Measurements from ENCODE around the gene ZNF385D.

The ZNF385D gene

GRCh38 chr3:21673393-21673792 lies 77.6 kb downstream of the ZNF385D start:
- no peak for DNase-seq (ENCODE audit: low read depth in 2 of 3, low spot score in 2 of 3)

DNA sequence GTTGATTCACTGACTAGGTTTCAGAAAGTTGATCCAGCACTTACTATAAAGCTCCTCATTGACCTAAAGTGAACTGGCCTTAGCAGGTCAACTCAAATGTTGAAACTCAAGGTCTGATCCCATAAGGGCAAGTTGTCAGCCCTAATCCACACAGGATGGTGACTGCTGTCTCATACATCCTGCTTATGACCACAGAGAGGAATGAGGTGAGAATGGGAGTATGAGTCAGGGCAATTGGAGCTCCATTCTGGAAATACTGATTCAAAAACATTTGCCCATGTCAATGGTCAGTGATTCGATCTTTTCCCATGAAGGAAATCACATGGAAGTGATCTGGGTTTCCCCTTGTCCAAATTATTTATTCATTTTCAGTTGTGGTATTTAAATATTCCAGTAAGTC lies 78.7 kb downstream of the ZNF385D start:
- no peak for DNase-seq (ENCODE audit: low read depth in 2 of 3, low spot score in 2 of 3)

- DNase-seq (ENCODE audit: low read depth in 2 of 3, low spot score in 2 of 3): no peak
Measured at GRCh38 chr3:21670386-21670785, 80.6 kb downstream of the ZNF385D start.

DNA sequence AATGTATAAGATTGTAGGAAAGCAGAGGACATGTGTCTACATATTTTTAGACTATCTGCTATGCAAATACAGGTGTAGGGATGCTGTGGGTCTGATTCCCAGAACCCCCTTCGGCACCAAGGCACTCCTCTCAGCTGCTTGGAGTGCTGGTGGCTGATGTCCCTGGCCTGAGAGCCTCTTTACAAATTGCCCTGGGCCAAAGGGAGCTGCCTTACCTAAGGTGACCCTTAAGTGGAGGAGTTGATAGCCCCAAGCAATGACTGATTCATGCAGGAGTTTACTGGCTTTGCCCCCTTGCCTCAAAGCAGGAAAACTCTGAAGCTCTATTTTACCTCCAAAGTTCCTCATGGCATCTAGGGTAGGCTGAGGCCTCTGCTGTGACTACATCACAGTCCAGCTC lies 83.0 kb downstream of the ZNF385D start:
- no peak for DNase-seq (ENCODE audit: low read depth in 2 of 3, low spot score in 2 of 3)

GRCh38 chr3:21665444-21666100 lies 85.4 kb downstream of the ZNF385D start:
- no peak for DNase-seq (ENCODE audit: low read depth in 2 of 3, low spot score in 2 of 3)

DNA sequence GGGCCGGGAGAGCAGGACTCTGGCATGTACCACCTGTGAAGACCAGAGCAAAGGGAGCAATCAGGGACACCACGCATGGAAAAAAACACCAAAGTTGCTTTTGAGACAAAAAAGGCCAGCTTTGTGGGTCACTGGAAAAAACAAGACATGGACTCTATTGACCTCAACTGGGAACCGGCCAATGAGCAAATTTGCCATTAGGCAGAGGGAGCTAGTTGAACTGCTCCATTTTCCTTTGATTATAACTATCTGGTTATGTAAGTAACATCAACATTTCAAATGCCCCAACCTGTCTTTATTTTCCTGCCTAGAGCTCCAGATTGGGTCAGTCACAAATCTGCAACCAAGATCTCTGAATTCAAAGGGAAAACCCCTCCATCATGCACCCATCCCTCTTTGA lies 86.0 kb downstream of the ZNF385D start:
- no peak for DNase-seq (ENCODE audit: low read depth in 2 of 3, low spot score in 2 of 3)

DNA sequence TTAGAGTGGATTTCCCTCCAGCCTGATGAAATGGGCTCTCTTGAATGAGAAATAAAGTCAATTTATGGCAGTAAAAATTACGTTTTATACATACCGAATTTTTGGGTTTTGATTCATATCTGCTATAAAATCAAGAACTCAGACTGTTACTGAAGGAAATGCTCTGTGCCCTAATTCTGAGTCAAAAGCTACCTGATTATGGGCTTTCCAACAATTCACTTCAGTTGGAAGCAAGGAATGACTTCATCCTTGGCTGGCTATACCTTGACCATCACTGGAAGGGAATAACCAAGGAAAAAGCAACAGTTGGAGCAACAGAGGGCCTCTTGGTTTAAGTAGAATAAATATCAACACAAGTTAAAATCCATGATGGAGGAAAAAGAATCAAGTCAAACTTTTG lies 88.6 kb downstream of the ZNF385D start:
- DNase-seq (ENCODE audit: low read depth in 2 of 3, low spot score in 2 of 3): no peak

- DNase-seq (ENCODE audit: low read depth in 2 of 3, low spot score in 2 of 3): no peak
Measured at GRCh38 chr3:21654662-21655061, 96.3 kb downstream of the ZNF385D start.

- no peak for DNase-seq (ENCODE audit: low read depth in 2 of 3, low spot score in 2 of 3)
Measured at GRCh38 chr3:21654241-21654640, 96.8 kb downstream of the ZNF385D start.

- DNase-seq (ENCODE audit: low read depth in 2 of 3, low spot score in 2 of 3): no peak
Measured at GRCh38 chr3:21649519-21649918, 101.5 kb downstream of the ZNF385D start.

DNA sequence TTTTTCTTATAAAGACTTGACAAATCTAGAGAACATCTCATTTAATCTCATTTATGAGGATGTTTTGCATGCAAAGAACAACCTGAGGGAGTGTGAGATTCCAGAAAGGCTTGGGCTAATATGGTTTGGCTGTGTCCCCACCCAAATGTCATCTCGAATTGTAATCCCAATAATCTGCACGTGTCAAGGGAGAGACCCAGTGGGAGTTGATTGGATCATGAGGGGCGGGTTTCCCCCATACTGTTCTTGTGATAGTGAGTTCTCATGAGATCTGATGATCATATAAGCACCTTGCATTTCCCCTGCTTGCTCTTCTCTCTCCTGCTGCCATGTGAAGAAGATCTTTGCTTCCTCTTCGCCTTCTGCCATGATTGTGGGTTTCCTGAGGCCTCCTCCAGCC lies 103.0 kb downstream of the ZNF385D start:
- no peak for DNase-seq (ENCODE audit: low read depth in 2 of 3, low spot score in 2 of 3)

DNA sequence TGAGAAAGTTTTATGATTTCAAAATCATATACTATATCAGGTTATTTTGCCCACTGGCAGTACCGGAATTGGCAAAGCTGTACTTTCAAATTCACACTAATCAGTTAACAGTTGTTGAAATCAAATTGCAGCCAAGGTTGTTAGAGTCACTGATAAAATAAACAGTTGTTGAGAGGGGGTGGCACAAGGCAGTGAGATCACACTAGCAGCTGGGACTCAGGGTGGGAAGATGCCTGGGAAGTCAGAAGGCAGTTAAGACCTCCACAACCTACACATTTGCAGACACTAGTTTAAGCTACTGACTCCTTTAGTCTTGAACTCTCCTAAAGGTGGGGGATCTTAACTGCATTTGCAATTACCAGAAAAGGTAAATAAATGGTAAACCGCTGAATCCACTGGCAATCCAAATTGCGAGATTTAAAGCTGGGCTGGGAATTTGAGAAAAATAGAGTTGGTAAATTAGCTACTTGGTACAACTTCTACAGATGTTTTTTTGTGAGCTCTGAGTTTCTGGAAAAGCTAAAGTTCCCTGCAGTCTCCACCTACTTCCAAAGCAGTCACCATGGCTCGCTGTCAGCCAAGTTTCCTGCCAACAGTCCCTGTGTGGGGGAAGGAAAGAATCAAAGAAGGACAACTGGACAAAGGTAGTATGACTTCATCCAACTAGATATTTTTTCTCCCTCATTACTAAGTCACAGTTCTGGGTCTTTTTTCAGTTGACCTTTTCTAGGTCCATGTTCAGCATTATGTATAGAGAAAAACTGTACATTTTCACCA lies 105.7 kb downstream of the ZNF385D start:
- no peak for DNase-seq (ENCODE audit: low read depth in 2 of 3, low spot score in 2 of 3)

DNA sequence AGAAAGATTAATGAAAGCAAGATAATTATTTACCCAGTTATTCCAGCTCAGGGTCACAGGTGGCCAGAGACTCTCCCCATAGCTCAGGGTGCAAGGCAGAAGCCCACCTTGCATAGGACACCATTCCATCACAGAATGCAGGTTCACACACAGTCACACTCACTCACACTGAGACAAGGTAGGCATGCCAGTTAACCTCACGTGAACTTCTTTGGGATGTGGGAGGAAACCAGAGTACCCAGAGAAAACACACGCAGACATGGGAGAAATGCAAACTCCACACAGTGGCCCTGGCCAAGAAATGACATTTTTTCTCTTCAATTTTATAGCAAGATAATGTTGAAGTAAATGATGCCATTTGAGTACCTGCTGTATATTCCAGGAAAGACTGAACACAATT lies 106.7 kb downstream of the ZNF385D start:
- DNase-seq (ENCODE audit: low read depth in 2 of 3, low spot score in 2 of 3): no peak

DNA sequence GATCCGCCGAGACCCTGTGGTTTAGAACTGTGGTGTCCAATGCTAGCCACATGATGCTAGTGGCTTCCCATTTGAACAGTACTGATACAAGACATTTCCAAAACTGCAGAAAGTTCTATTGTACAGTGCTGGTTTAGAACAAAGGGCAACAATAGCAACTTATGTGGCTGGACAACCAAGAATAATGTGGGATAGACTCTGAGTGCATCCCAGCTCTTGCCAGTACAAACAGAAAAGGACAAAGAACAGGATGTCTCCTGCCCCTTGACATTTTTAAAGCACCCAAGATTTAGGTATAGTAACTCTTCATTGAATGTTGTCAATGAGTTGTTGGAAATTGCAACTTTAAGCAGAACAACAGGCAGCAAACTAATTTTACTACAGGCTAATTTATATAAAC lies 107.3 kb downstream of the ZNF385D start:
- DNase-seq (ENCODE audit: low read depth in 2 of 3, low spot score in 2 of 3): no peak

DNA sequence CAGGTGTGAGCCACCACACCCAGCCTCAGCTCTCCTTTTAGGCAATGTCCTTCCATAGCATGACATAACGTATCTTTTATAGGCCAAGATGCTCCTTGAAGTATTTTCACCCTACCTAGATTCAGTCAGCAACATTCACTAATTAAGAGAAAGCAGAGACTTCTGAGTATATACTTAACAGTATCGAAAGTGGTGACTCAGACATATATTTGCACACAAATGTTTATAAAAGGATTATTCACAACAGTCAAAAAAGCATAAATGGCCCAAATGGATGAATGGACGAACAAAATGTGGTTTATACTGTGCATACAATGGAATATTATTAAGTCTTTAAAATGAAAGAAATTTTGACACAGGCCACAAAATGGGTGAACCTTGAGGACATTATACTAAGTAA lies 108.6 kb downstream of the ZNF385D start:
- no peak for DNase-seq (ENCODE audit: low read depth in 2 of 3, low spot score in 2 of 3)

- no peak for DNase-seq (ENCODE audit: low read depth in 2 of 3, low spot score in 2 of 3)
Measured at GRCh38 chr3:21641959-21642358, 109.1 kb downstream of the ZNF385D start.

DNA sequence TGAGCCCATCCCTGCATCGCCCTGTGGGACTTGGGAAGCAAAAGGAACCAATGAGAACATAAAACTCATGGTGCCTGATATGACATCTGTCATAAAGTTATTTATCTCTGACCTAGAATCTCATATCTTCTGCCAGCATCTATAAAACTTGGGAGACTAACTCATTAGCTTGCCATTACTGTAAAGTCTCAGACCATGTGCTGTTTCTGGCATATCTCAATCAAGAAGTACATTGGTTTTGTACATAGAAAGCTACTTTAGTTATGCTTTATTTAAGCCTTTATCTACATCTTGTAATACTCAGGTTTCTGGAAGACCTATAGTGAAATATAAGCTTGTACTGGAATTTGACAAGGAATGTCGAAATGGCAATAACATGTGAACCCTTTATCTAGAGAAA lies 112.5 kb downstream of the ZNF385D start:
- DNase-seq (ENCODE audit: low read depth in 2 of 3, low spot score in 2 of 3): no peak

DNA sequence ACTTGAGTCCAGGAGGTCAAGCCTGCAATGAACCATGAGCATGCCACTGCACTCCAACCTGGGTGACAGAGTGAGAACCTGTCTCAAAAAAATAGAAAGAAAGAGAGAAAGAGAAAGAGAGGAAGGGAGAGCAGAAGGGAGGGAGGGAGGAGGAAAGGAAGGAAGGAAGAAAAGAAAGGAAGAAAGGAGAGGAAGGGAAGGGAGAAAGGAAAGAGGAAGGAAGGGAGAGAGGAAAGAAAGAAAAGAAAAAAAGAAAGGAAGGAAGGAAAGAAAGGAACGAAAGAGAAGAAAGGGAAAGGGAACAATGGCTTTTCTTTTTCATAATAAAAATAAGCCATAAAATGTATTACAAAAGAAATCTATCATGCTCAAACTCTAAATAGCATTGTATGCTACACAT lies 116.9 kb downstream of the ZNF385D start:
- DNase-seq (ENCODE audit: low read depth in 2 of 3, low spot score in 2 of 3): no peak

DNA sequence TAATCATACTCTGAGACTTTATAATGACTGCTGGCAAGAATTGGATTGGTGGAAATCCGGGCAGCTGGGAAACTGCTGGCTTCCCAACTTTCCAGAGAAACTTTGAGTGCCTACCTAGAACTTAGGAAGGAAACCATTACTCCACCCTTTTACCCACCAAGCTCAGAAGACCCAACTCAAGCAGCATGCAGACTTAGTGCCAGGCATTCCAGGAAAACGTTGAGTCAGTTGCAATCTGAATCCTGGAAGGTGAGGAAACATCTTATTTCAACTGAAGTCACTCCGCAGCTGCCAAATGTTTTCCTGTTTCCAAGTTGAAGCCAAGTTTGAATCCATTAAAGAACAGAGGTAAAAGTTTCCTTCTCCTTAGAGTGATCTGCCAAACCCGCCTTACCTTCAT lies 126.5 kb downstream of the ZNF385D start:
- no peak for DNase-seq (ENCODE audit: low read depth in 2 of 3, low spot score in 2 of 3)

DNA sequence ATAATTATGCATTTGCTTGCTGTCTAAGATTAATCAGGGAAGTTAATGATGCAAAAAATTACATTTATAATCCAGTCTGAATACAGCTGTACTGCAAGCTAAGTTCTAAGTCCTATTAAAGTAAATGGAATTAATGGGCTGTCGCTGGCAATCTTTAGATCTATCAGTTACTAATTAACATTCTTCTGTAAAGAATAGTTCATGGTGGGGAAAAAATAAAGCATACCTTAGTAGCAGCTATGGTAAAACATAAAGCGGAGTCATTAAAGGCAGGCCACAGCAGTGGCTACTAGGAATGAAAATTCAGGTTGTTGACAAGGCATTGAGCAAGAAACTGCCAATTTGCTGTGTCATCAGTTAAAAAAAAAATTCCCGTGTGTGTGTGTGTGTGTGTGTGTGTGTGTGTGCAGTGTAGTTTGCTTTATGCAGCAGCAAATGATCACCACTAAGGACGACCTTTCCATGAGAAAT lies 129.8 kb downstream of the ZNF385D start:
- no peak for DNase-seq (ENCODE audit: low read depth in 2 of 3, low spot score in 2 of 3)

DNA sequence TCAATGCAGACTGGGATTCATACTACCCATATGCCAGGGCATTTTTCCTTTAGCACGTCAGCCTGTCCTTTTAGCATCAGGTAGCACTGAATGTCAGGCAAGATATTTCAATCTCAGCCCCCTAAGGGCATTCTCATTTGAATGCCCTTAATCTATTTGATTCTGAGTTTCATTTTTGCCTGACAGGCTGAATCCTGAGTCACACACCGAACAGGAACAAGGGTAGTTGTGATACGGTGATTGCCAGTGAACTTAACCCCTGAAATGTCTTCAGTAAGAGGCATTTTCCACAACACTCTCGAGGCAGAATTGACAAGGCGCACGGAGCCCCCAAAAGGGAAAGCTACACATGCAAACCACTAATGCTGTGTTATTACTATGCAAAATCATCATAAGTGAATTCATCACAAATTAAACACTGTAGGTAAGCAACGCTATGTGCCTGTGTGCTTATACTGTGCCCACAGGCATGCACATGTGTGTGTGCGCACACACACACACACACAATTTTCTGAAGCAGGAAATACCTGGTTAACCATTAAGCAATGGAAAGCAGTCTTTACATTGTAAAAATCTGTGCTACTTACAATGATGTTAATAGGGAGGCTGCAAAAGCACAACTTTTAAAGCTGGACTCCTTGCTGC lies 130.4 kb downstream of the ZNF385D start:
- DNase-seq (ENCODE audit: low read depth in 2 of 3, low spot score in 2 of 3): no peak

GRCh38 chr3:21618695-21619094 lies 132.3 kb downstream of the ZNF385D start:
- DNase-seq (ENCODE audit: low read depth in 2 of 3, low spot score in 2 of 3): no peak
